ENCODE data around the gene CADM2. TPM values are rescaled to one million over a fixed set of nuclear protein-coding genes. Genes with fewer than 3 reads are reported as not detected.

CADM2 gene
- total RNA-seq, 1 experiment from 2014 or later = 10.9 TPM

DNA sequence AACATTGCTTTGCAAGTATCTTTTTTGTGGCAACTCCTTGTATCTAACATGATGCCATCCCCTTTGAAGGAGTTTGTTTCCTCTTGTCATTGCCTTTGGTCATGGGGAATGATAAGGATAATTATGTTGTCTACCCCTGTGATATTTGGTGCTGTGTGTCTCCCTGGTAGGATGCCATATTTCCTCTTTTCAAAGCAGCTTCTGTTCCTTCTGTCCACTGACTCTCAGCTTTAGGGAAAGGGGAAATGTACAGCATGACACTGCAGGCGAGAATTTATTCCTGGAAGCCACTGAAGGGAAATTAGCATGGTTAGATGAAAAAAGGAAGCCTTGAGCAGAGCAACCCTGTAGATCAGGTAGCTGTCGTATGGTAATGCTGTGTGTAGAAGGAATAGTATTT, 576.7 kb downstream of the CADM2 start:
- Histone ChIP-seq H2BK120ac (ENCODE audit: low read depth, low read length, poor library complexity, severe bottlenecking) (no peak overlapping the region), H3K4me1 (ENCODE audit: insufficient read depth, low read length) (no peaks in the 10 kb centered on the region), H2BK5ac (ENCODE audit: insufficient read length, low read length) (no peak overlapping the region), H3T11ph (ENCODE audit: low read length) (no peak overlapping the region), H3K23ac (ENCODE audit: insufficient read length, low read depth, low read length) (no peak overlapping the region), H3K79me2 (ENCODE audit: insufficient read depth, low read length) (no peaks in the 10 kb centered on the region), H4K20me1 (ENCODE audit: control insufficient read depth, insufficient read depth, insufficient read length) (no peaks in the 10 kb centered on the region), H3K9ac (ENCODE audit: extremely low read depth, insufficient read length, low read length) (no peak overlapping the region), H4K5ac (ENCODE audit: insufficient read length, low read depth, low read length) (no peak overlapping the region), H2AFZ (ENCODE audit: low read length) (no peak overlapping the region), H4K8ac (replicated peaks; ENCODE audit: insufficient read length, low read depth, low read length) (no peak overlapping the region), H3K79me1 (ENCODE audit: insufficient read depth, low read depth, low read length, poor library complexity, severe bottlenecking) (no peaks in the 10 kb centered on the region), H2BK20ac (ENCODE audit: low read depth, low read length, poor library complexity, severe bottlenecking) (no peak overlapping the region), H3K27ac (ENCODE audit: insufficient read length, low read depth, low read length) (no peak overlapping the region), H3K4ac (ENCODE audit: low read depth, low read length) (no peak overlapping the region), H2BK15ac (ENCODE audit: low read depth, low read length) (no peak overlapping the region), H3K9me3 (ENCODE audit: control insufficient read depth, low read depth, low read length) (no peaks in the 10 kb centered on the region), H3K18ac (ENCODE audit: insufficient read length, low read depth, low read length) (no peak overlapping the region), H3K23me2 (ENCODE audit: insufficient read length, low read depth, low read length, poor library complexity, severe bottlenecking) (no peaks in the 10 kb centered on the region), H2BK12ac (ENCODE audit: insufficient read length, low read depth, low read length) (no peak overlapping the region), H3K27me3 (ENCODE audit: insufficient read depth, low read length) (no peaks in the 10 kb centered on the region), H2AK5ac (ENCODE audit: insufficient read length, low read length) (no peak overlapping the region), H4K91ac (ENCODE audit: insufficient read length, low read depth, low read length) (no peak overlapping the region), H3K14ac (ENCODE audit: insufficient read depth, low read length) (no peak overlapping the region), H3K4me2 (ENCODE audit: insufficient read depth, insufficient read length, low read length) (no peak overlapping the region), H3K56ac (ENCODE audit: insufficient read length, low read depth, low read length) (no peak overlapping the region)
- Mint-ChIP-seq H3K36me3 (ENCODE audit: insufficient read depth in 1 of 3, low read depth in 3 of 3) (peaks cover 0 to 9% (median 8%) of the 10 kb centered on the region in 3 experiments; a peak in 3 of 7 replicates), H3K27me3 (ENCODE audit: low read depth) (no peaks in the 10 kb centered on the region), H3K4me3 (no peak overlapping the region), H3K27ac (peak overlapping the region in 1 of 3 experiments; percentile 49; a peak in 2 of 7 replicates), H3K4me1 (peaks cover 2 to 16% of the 10 kb centered on the region in 2 experiments; a peak in 2 of 4 replicates), H3K9me3 (peaks cover 8% of the 10 kb centered on the region in 2 experiments)
- TF ChIP-seq CTCF (conservative IDR thresholded peaks at IDR 0.05) = no peak
- no CpG with 5 or more reads among the region's 2 CpGs for WGBS (ENCODE audit: extremely low coverage, insufficient read length, low lambda C conversion rate)
- DNase-seq = no peak

All from H9 (cell line).